HepG2 (cell line): Measurements from ENCODE around the gene RORC. TPM values are rescaled to one million over a fixed set of nuclear protein-coding genes. Genes with fewer than 3 reads are reported as not detected.

Experiments
- CAMTA2 ChIP-seq: sonication (generic); formaldehyde crosslinking; IDR thresholded peaks from 2 replicates; pipeline ENCODE4 v1.4.0; 2020; ENCODE audit warnings: mild to moderate bottlenecking, missing genetic modification reagents, borderline replicate concordance
- CSRNP2 ChIP-seq: sonication (generic); formaldehyde crosslinking; conservative IDR thresholded peaks from 2 replicates; pipeline ENCODE4 v1.8.0; 2022; ENCODE audit warnings: low read depth, missing genetic modification reagents
- GMEB1 ChIP-seq: sonication (generic); formaldehyde crosslinking; IDR thresholded peaks from 2 replicates; pipeline ENCODE4 v1.5.1; 2020; ENCODE audit warnings: missing genetic modification reagents, mild to moderate bottlenecking, borderline replicate concordance
- HCFC1 ChIP-seq: fragments of 150-350 bp; IDR thresholded peaks from 2 replicates; pipeline ENCODE4 v1.6.1; 2014; ENCODE audit warnings: low read depth, low read length
- MEIS1 ChIP-seq: sonication (generic); formaldehyde crosslinking; IDR thresholded peaks from 2 replicates; pipeline ENCODE4 v1.9.0; 2021; ENCODE audit warnings: mild to moderate bottlenecking, missing genetic modification reagents, moderate library complexity, borderline replicate concordance
- NFAT5 ChIP-seq: sonication (generic); formaldehyde crosslinking; IDR thresholded peaks from 2 replicates; pipeline ENCODE4 v1.4.0; 2020; ENCODE audit warnings: missing genetic modification reagents
- YY1 ChIP-seq: IDR thresholded peaks from 2 replicates; pipeline ENCODE4 v1.6.1; 2011; ENCODE audit warnings: low read length, low read depth, moderate library complexity, mild to moderate bottlenecking; ENCODE audit not compliant: insufficient read depth, insufficient replicate concordance
- ZGPAT ChIP-seq: IDR thresholded peaks from 2 replicates; pipeline ENCODE4 v1.6.1; 2016; ENCODE audit warnings: mild to moderate bottlenecking
- ZKSCAN8 ChIP-seq: IDR thresholded peaks from 2 replicates; pipeline ENCODE4 v1.6.1; 2016; ENCODE audit warnings: borderline replicate concordance, missing genetic modification reagents, missing compliant biosample characterization
- ZNF343 ChIP-seq: sonication (generic); formaldehyde crosslinking; IDR thresholded peaks from 2 replicates; pipeline ENCODE4 v1.4.0; 2020; ENCODE audit warnings: mild to moderate bottlenecking, missing genetic modification reagents
- ZNF687 ChIP-seq: sonication (generic); formaldehyde crosslinking; IDR thresholded peaks from 2 replicates; pipeline ENCODE4 v1.5.1; 2020; ENCODE audit warnings: mild to moderate bottlenecking, missing genetic modification reagents, moderate library complexity
- ZZZ3 ChIP-seq: sonication (generic); formaldehyde crosslinking; IDR thresholded peaks from 2 replicates; pipeline ENCODE4 v1.4.0; 2020; ENCODE audit warnings: missing genetic modification reagents, mild to moderate bottlenecking, borderline replicate concordance
- polyA plus RNA-seq, 8 experiments: library from polyadenylated mRNA; depleted of rRNA in 3 of 8; stranded (reverse) in 7 of 8; unstranded in 1 of 8; fragments of >200 nt; fragmentation: Illumina TruSeq in 4 of 8; extraction: Trizol in 4 of 8; gene quantifications; 2 replicates each; pipeline versions ENCODE4 v1.2.1 to v1.2.3, GENCODE V29; 2011 to 2016; ENCODE audit warnings: low read depth in 4 of 8, missing spikeins in 1 of 8, mixed read lengths in 1 of 8; ENCODE audit not compliant: insufficient read depth in 1 of 8
- total RNA-seq, 5 experiments: library from RNA; depleted of rRNA; stranded (reverse); fragments of >200 nt; fragmentation: Illumina TruSeq; extraction: Trizol; gene quantifications; 2 replicates each; pipeline ENCODE4 v1.2.3, GENCODE V29; 2016; ENCODE audit warnings: low read depth in 1 of 5

RORC gene
- total and polyA plus RNA-seq, 2 of the 13 experiments (the other 11 are each of a cell fraction or from before 2014, with no cell fraction given) = 2.5 to 6.5 TPM

DNA sequence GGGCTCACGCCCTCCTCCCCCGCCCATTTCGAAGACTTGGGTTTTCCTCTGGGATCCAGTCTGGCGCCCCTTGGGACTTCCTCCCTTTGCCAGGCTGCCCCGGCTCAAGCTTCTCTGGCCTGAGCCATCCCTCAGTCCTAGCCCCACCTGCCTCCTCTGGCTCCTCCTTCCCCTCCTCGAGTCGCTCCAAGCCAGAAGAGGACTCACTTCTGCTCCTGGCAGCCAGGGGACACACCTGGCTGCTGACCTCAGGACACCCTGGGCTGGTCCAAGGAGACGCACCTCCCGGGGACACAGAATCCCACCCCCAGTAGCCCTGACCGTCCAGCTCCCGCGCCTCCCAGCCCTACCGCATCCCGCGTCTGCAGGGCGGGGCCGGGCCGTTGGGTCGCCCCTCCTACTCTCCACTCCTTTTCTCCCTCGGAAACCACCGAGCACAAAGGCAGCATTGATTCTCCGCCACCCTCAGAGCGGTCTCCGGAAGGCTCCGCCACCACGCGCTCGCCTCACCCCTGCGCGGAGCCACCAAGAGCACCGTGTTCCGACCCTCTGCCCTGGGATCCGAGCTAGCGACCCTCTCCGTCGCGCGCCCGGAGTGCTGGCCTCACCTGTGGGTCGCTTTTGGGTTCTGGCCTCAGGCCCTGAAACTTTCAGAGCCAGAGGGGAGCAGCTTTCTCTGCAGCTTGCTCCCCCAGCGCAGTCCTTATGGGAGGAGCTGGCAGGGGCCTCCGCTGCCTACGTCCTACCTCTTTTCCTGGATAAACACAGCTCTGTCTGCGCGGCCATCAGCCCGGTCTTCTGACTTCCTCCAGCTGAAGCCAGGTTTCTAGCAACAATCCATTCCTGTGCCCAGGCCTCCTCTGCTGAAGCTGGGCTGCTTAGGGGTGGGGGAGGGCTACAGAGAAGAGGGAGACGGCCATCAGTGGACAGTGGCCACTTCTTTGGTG lies 8.1 kb upstream of the RORC start, which contains the start of gene C2CD4D (continued):
- TF ChIP-seq ZNF687 (CRISPR knock-in tag) = peak; percentile 84
- TF ChIP-seq HCFC1 = no peak
- no peak for TF ChIP-seq CAMTA2 (CRISPR knock-in tag)
- TF ChIP-seq MEIS1 (CRISPR knock-in tag) = no peak
- TF ChIP-seq NFAT5 (CRISPR knock-in tag) = no peak
- peak; percentile 59; the same call in 1 of the 2 replicates for TF ChIP-seq ZGPAT (CRISPR knock-in tag)
- no peak for TF ChIP-seq GMEB1
- TF ChIP-seq YY1 = no peak
- TF ChIP-seq CSRNP2 (CRISPR knock-in tag) = no peak
- no peak for TF ChIP-seq ZNF343 (CRISPR knock-in tag)
- TF ChIP-seq ZZZ3 (CRISPR knock-in tag) = no peak
- no peak for TF ChIP-seq ZKSCAN8 (CRISPR knock-in tag)
